Measurements from ENCODE around the gene TWIST2.

DNA sequence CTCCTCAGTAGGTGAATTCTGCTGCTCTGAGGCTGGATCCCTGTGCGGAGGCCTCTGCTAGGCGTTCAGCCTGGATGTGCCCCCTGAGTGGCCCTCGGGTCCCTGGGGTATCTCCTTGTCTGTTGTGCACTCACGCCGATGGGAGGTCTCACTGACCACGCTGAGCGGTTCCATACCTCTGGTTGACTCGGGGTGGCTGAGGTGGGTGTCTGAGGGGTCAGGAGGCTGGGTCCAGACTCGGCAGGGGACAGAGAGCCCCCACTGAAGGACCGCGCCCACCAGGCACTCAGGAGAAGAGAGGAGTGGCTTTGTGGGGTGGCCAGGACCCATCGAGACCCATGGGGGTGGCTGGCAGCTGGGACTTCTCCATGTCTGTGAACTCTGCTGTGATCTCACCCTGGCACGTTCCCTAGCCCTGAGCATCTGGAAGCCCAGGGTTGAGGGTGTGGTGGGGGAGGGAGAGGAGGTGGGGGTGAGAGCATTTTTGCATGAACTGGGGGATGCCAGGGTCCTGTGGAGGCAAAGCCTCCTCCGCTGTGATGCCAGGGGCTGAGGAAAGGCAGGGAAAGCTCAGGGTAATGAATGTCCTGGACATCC lies 53.7 kb downstream of the TWIST2 start:
- TF ChIP-seq TAF1 (IDR thresholded peaks at IDR 0.05; ENCODE audit: borderline replicate concordance, insufficient read depth, low read length) (no peak), POLR2AphosphoS5 (IDR thresholded peaks at IDR 0.05; ENCODE audit: low read depth, low read length) (no peak)
- TF ChIP-seq, protein P1, sequence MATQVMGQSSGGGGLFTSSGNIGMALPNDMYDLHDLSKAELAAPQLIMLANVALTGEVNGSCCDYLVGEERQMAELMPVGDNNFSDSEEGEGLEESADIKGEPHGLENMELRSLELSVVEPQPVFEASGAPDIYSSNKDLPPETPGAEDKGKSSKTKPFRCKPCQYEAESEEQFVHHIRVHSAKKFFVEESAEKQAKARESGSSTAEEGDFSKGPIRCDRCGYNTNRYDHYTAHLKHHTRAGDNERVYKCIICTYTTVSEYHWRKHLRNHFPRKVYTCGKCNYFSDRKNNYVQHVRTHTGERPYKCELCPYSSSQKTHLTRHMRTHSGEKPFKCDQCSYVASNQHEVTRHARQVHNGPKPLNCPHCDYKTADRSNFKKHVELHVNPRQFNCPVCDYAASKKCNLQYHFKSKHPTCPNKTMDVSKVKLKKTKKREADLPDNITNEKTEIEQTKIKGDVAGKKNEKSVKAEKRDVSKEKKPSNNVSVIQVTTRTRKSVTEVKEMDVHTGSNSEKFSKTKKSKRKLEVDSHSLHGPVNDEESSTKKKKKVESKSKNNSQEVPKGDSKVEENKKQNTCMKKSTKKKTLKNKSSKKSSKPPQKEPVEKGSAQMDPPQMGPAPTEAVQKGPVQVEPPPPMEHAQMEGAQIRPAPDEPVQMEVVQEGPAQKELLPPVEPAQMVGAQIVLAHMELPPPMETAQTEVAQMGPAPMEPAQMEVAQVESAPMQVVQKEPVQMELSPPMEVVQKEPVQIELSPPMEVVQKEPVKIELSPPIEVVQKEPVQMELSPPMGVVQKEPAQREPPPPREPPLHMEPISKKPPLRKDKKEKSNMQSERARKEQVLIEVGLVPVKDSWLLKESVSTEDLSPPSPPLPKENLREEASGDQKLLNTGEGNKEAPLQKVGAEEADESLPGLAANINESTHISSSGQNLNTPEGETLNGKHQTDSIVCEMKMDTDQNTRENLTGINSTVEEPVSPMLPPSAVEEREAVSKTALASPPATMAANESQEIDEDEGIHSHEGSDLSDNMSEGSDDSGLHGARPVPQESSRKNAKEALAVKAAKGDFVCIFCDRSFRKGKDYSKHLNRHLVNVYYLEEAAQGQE (IDR thresholded peaks at IDR 0.05; ENCODE audit: insufficient read depth in 1 of 2, low read depth in 2 of 2, low read length in 2 of 2): no peak
